GM12801 (cell line): ENCODE data around the gene OGFR.

ENCODE experiments used
- TF ChIP-seq, protein P1 (sequence below): IDR thresholded peaks from one replicate; pipeline ENCODE4 v1.5.1; 2011; ENCODE audit warnings: control low read depth; ENCODE audit not compliant: insufficient read length; ENCODE audit errors: extremely low read depth

The OGFR gene

DNA sequence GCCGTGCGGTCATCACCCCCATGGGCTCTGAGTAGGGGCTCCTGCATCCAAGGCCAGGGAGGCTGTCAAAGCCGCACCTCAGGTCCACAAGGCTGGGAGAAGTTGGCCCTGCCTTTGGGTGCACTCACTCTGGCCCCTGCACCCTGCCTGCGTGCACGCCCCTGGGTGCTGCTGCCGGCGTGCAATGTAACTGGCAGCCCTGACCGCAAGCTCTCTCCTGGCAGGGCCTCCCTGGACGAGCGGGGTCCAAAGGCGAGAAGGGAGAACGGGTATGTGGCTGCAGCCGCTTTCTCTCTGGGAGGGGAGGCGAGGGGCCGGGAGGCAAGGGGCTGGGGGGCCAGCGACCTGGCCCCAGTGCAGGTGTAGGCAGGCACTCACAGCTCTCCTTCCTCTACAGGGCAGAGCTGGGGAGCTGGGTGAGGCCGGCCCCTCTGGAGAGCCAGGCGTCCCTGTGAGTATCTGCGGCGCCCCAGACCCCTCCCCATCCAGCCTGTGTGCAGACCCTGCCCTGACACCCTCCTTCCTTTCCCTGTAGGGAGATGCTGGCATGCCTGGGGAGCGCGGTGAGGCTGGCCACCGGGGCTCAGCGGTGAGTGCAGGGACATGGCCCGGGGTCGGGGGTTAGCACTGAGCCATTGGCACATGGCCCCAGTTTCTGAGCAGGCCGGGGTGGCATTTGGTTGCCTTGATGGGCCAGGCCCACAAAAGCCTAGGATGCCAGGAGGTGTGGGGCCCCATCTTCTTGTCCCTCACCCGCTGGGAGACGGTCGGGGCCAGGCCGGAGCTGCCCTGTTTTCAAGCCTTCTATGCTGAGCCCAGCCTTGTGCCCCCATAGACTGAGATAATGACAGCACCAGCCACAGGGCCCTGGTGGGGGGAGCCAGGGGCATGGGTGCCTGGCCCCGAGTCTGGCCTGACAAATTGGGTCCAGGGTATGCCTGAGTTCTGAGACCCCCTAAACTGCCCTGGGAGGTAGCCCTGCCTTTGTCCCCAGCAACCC lies 24.9 kb downstream of the OGFR start:
- TF ChIP-seq, protein P1, sequence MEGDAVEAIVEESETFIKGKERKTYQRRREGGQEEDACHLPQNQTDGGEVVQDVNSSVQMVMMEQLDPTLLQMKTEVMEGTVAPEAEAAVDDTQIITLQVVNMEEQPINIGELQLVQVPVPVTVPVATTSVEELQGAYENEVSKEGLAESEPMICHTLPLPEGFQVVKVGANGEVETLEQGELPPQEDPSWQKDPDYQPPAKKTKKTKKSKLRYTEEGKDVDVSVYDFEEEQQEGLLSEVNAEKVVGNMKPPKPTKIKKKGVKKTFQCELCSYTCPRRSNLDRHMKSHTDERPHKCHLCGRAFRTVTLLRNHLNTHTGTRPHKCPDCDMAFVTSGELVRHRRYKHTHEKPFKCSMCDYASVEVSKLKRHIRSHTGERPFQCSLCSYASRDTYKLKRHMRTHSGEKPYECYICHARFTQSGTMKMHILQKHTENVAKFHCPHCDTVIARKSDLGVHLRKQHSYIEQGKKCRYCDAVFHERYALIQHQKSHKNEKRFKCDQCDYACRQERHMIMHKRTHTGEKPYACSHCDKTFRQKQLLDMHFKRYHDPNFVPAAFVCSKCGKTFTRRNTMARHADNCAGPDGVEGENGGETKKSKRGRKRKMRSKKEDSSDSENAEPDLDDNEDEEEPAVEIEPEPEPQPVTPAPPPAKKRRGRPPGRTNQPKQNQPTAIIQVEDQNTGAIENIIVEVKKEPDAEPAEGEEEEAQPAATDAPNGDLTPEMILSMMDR, result no peak

DNA sequence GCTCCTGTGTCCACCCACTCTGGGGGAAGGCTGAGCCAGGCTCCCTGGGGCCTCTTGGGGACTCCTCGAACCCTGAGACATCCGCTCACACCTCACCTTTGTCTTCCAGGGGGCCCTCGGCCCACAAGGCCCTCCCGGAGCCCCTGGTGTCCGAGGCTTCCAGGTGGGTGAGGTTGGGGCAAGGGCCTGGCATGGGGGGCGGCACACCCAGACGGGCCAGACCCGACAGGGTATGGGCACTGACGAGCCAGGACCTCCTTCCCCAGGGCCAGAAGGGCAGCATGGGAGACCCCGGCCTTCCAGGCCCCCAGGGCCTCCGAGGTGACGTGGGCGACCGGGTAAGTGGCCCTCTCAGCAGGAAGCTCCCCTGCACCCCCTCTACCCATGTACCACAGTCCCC lies 25.6 kb downstream of the OGFR start:
- TF ChIP-seq, protein P1, result no peak

DNA sequence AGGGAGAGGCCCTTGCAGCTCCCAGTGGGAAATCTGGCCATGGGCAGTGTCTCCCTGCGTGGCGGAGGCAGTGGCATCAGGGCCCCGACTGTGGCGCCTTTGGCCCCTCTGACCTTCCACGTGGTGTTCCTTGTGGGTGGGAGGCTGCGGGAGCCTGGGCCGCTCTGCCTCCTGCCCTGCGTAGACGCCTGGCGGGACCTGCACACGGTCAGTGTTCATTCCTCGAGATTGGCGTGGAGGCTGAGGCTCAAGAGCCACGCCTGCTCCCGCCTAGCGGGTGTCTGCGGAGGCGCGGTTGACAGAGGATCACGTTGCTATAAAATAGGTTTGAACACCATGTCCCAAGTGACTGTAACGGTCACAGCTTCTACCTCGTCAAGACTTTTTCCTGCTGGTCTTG lies 26.2 kb downstream of the OGFR start:
- TF ChIP-seq, protein P1, result no peak

- TF ChIP-seq, protein P1, result no peak
Observed at GRCh38 chr20:62831361-62831788, 26.7 kb downstream of the OGFR start.

GRCh38 chr20:62831854-62832211 lies 27.2 kb downstream of the OGFR start:
- TF ChIP-seq, protein P1, result no peak

DNA sequence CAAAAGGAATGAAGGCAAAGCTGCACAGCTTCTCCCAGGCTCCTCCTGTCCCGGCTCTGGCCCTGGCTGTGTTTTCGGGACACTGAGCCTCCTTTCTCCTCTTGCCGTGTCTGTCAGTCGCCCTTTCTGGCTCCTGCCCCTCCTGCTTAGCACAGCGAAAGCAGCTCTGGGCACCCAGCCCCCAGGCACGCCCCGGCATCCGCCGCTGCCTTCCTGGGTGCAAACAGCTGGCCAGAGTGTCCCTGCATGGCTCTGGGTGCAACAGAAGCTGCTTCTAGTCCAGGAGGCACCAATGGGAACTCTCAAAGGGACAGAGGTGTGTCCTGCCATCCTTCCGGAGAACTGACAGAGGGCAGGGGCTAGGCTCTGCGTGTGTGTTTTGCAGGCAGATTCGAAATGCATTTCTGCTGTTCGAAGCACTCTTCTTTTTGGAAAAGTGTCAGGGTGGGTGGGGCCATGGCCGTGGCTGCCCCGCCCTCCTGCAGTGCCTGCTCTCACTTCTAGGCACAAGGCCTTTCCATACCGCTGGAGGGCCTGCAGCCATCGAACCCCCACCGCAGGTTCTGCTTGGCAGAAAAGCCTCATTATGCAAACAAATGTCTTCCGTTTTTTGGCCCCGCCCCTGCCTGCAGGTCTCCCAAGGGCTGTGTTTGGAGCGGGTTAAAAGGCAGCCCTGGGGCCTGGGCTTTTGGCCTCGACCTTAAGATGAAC lies 27.7 kb downstream of the OGFR start:
- TF ChIP-seq, protein P1, result no peak

DNA sequence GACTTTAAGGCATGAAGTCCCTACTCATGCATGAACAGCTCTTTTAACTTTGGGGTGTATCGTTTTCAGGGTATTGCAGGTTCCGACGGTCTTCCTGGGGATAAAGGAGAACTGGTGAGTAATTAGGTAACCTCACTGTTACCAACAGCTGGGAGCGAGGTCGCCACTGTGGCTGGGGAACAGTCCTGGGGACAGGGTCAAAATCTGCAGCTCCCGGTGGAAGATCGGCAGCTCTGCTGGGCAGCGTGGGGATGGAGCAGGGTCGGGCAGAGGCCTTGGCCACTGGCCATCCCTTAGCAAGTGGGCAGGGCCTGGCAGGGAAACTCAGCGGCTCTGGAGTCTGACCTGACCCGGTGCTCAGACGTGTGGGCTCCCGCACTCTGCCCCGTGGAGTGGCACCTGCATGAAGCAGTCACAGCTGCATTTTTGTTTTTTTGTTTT lies 28.3 kb downstream of the OGFR start:
- TF ChIP-seq, protein P1, result no peak
